Measurements from ENCODE around the gene MS4A10. TPM values are rescaled to one million over a fixed set of nuclear protein-coding genes. Genes with fewer than 3 reads are reported as not detected.

Gene MS4A10
- total RNA-seq, 2 experiments from 2014 or later: not detected

DNA sequence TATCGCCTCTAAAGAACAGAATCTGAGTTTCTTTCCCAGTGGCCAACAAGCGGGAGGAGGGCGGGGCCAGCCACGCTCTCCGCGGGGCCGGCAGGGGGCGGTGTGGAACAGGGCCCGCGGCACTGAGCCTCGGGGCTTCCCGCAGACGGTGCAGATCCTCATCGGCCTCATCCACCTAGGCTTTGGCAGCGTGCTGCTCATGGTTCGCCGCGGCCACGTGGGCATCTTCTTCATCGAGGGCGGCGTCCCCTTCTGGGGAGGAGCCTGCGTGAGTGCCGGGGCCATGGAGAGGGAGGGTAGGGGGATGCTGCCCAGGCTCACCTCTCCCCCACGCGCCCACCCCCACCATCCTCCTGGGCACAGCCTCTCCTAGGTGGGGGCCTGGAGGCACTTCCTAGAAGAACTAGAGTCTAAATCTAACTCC is 17.7 kb upstream of the MS4A10 start:
- intact Hi-C loops (cut with DNase I, micrococcal nuclease): no loop called here
- CTCF ChIA-PET: interaction anchor here (0.5 to 8.6 kb wide), 6 partner anchors 9 to 320 kb away, joined by 3 to 105 read pairs (median 5); no protein-coding TSS in a partner anchor

DNA sequence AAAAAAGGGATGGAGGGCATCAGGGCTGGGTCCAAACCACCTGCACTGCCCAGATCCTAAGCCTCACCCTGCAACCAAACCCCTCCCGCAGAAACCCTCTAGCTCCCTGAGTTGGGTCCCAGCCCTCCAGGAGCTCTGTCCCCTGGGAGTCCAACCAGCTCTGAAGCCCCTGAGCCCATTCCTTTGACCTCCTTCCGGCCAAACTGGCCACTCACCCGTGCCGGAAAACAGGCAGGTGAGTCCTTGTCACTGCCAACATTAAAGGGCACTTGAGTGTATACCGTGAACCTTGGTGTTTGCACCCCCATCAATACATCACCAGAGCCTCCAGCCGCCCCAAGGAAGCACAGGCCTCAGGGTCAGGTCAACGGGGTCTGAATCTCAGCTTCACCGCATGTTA is 16.9 kb upstream of the MS4A10 start:
- H3K4me1 Mint-ChIP-seq: peaks cover 8% of the 10 kb centered on the region
- POLR2A ChIA-PET: no interaction called here
- no peak overlapping the region for H3K4me3 Mint-ChIP-seq
- H3K27ac Mint-ChIP-seq: no peak overlapping the region
- peaks cover 15% of the 10 kb centered on the region for H3K27me3 Mint-ChIP-seq
- DNase-seq: no peak
- no peaks in the 10 kb centered on the region for H3K9me3 Mint-ChIP-seq (ENCODE audit: low read depth)
- CTCF ChIA-PET: interaction anchor here (0.8 to 8.6 kb wide), 4 partner anchors 9 to 63 kb away, joined by 4 to 105 read pairs (median 6); no protein-coding TSS in a partner anchor
- ATAC-seq: no peak
- intact Hi-C loops (cut with DNase I, micrococcal nuclease): no loop called here
- no peaks in the 10 kb centered on the region for H3K36me3 Mint-ChIP-seq (ENCODE audit: low read depth)

More for the DNA sequence above, 17.7 kb upstream of the MS4A10 start:
- no peak overlapping the region for H3K27ac Mint-ChIP-seq
- no peaks in the 10 kb centered on the region for H3K36me3 Mint-ChIP-seq (ENCODE audit: low read depth)
- H3K4me1 Mint-ChIP-seq: peaks cover 8% of the 10 kb centered on the region
- peak; percentile 79 for ATAC-seq
- H3K4me3 Mint-ChIP-seq: no peak overlapping the region
- peak; percentile 64 for DNase-seq
- peaks cover 15% of the 10 kb centered on the region for H3K27me3 Mint-ChIP-seq
- POLR2A ChIA-PET: no interaction called here
- H3K9me3 Mint-ChIP-seq (ENCODE audit: low read depth): no peaks in the 10 kb centered on the region

DNA sequence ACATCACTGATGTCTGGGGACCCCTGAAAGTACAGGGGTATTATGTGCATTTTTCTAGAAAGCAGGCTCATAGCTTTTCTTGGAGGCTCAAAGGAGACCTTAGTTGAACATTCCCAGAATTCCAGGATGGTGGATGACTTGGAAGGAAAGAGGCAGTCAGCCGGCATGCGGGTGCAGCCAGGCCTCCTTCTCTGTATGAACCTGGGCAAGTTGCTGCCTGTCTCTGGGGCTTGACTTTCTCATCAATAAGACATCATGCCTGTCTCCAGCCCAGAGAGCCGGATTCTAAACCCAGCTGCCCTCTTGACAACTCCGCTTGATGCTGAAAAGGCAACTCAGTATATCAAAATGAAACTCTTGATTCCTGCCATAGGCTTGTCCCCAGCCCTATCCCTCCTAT is 15.9 kb upstream of the MS4A10 start:
- Mint-ChIP-seq H3K27me3 (peaks cover 13% of the 10 kb centered on the region), H3K9me3 (ENCODE audit: low read depth) (no peaks in the 10 kb centered on the region), H3K4me1 (peaks cover under 1% of the 10 kb centered on the region), H3K4me3 (no peak overlapping the region), H3K36me3 (ENCODE audit: low read depth) (no peaks in the 10 kb centered on the region), H3K27ac (no peak overlapping the region)
- no peak for ATAC-seq
- intact Hi-C loops (cut with DNase I, micrococcal nuclease): no loop called here
- POLR2A ChIA-PET: no interaction called here
- CTCF ChIA-PET: interaction anchor here (0.6 to 1.6 kb wide), 3 partner anchors 16 to 725 kb away, joined by 3 to 5 read pairs (median 4); no protein-coding TSS in a partner anchor
- no peak for DNase-seq

DNA sequence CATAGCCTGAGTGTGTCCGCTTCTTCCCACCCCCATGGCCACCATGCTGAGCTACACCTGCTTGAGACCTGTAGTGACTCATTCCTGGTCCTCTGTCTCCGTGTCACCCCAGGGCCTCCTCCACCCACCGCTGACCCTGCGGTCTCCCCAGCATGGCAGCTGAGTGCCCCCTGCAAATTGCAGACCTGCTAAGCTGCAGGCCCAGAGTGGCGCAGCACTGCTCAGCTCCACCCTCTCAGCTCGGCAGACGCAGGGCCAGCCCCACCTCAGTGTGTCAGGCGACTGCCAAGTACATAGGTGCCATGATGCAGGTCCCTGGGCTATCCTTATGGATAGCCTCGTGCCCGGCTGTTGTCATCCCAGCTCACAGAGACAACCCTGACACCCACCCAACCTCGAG is 15.3 kb upstream of the MS4A10 start:
- ATAC-seq (no peak), DNase-seq (no peak)
- Mint-ChIP-seq H3K4me3 (no peak overlapping the region), H3K9me3 (ENCODE audit: low read depth) (no peaks in the 10 kb centered on the region), H3K36me3 (ENCODE audit: low read depth) (no peaks in the 10 kb centered on the region), H3K4me1 (peaks cover 2% of the 10 kb centered on the region), H3K27me3 (peaks cover 10% of the 10 kb centered on the region), H3K27ac (no peak overlapping the region)
- intact Hi-C loops (cut with DNase I, micrococcal nuclease): no loop called here
- CTCF ChIA-PET: interaction anchor here (1.4 to 1.6 kb wide), 2 partner anchors 7 to 16 kb away, joined by 3 to 5 read pairs; no protein-coding TSS in a partner anchor
- POLR2A ChIA-PET: no interaction called here

DNA sequence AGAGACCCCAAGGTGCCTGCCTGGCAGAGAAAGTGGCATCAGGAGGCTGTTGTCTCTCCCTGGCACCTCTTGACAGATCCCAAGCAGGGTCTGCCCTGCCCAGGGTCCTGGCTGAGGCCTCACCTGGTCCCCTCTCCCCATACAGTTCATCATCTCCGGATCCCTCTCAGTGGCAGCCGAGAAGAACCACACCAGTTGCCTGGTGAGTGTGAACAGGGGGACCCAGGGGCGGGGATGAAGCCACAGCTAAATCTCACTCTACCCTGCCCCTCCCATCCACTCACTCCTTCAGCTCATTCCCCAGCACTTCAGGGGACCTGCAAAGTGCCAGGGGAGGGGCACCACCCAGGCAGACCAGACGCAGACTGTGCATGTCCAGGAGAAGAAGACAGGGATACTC is 14.0 kb upstream of the MS4A10 start:
- no peaks in the 10 kb centered on the region for H3K36me3 Mint-ChIP-seq (ENCODE audit: low read depth)
- intact Hi-C loops (cut with DNase I, micrococcal nuclease): no loop called here
- H3K4me1 Mint-ChIP-seq: peaks cover 7% of the 10 kb centered on the region
- CTCF ChIA-PET: interaction anchor here (0.8 to 1.4 kb wide), 2 partner anchors 9 to 117 kb away, joined by 3 read pairs; no protein-coding TSS in a partner anchor
- peaks cover 7% of the 10 kb centered on the region for H3K27me3 Mint-ChIP-seq
- no peaks in the 10 kb centered on the region for H3K9me3 Mint-ChIP-seq (ENCODE audit: low read depth)
- no peak overlapping the region for H3K4me3 Mint-ChIP-seq
- H3K27ac Mint-ChIP-seq: no peak overlapping the region
- POLR2A ChIA-PET: no interaction called here
- DNase-seq: no peak
- no peak for ATAC-seq

DNA sequence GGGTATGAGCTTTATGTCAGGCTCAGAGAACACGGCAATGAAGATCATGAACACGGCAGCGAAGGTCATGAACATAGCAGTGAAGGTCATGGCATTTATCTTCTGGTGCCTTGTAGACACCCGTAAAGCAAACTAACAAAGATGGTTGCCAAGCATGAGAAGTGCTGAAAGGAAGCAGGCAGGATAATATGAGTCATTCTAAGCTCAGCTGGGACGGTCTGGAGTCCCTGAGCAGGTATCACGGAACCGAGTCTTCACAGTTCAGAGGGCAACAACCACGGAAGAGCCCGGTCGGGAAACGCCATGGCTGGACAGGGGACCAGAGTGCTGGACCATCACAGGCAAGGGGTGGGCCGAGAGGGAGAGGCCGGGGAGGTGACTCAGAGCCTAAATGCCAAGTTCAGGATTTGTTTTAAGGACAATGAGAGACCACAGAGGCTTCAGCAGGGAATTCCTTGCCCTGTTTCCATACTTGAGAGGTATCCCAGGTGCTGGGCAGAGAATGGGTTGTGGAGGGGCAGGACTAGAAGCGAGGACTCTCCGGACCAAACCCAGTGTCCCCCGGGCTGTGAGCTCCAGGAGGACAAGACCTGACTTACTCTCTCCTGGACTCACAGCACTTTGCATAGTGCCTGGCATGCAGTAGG is 13.1 kb upstream of the MS4A10 start:
- no peak for ATAC-seq
- H3K27ac Mint-ChIP-seq: no peak overlapping the region
- no peaks in the 10 kb centered on the region for H3K9me3 Mint-ChIP-seq (ENCODE audit: low read depth)
- H3K36me3 Mint-ChIP-seq (ENCODE audit: low read depth): no peaks in the 10 kb centered on the region
- intact Hi-C loops (cut with DNase I, micrococcal nuclease): no loop called here
- peaks cover 7% of the 10 kb centered on the region for H3K4me1 Mint-ChIP-seq
- POLR2A ChIA-PET: no interaction called here
- CTCF ChIA-PET: interaction anchor here (0.8 to 1.5 kb wide), 2 partner anchors 10 to 116 kb away, joined by 3 read pairs; no protein-coding TSS in a partner anchor
- no peak overlapping the region for H3K4me3 Mint-ChIP-seq
- no peak for DNase-seq
- H3K27me3 Mint-ChIP-seq: peaks cover 2% of the 10 kb centered on the region

DNA sequence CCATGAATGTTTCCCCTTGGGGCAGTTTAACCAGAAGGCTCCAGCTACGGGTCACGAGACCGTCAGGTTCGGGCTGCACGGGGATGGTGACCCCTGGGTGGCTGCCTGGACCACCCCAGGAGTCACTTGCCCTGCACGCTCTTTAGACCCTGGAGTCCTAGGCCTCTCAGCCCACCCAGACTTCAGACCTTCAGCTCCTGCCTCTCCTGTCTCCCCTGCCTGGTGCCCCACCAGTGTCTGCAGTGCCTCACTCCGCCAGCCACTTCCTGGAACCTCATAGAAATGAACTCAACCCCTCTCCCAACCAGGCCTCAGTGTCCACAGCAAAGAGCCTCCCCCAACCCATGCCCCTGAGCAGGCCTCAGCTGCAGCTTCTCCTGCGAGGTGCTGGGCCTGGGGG is 12.5 kb upstream of the MS4A10 start:
- no peaks in the 10 kb centered on the region for H3K36me3 Mint-ChIP-seq (ENCODE audit: low read depth)
- intact Hi-C loops (cut with DNase I, micrococcal nuclease): no loop called here
- H3K27ac Mint-ChIP-seq: no peak overlapping the region
- H3K27me3 Mint-ChIP-seq: no peaks in the 10 kb centered on the region
- CTCF ChIA-PET: interaction anchor here (0.5 to 1.5 kb wide), 2 partner anchors 11 to 48 kb away, joined by 3 to 5 read pairs; no protein-coding TSS in a partner anchor
- H3K4me1 Mint-ChIP-seq: peaks cover 7% of the 10 kb centered on the region
- DNase-seq (no peak), ATAC-seq (no peak)
- H3K4me3 Mint-ChIP-seq: no peak overlapping the region
- POLR2A ChIA-PET: no interaction called here
- no peaks in the 10 kb centered on the region for H3K9me3 Mint-ChIP-seq (ENCODE audit: low read depth)

DNA sequence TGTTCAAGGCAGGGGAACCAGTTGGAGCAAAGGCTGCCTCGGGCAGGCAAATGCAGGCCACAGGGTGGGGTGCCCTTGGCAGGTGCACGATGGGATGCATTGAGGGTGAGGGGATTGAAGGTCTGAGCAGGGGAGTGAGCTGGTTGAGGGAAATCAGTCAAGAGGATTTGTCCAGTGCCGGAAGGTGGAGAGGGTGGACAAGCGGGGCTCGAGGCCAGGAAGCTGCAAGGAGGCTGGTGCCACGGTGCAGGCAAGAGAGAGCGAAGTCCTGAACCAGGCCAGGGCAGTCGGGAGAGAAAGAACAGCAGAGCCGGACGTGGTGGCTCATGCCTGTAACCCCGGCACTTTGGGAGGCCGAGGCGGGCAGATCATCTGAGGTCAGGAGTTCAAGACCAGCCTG is 10.4 kb upstream of the MS4A10 start:
- peaks cover 7% of the 10 kb centered on the region for H3K4me1 Mint-ChIP-seq
- H3K36me3 Mint-ChIP-seq (ENCODE audit: low read depth): no peaks in the 10 kb centered on the region
- no peak overlapping the region for H3K27ac Mint-ChIP-seq
- no peaks in the 10 kb centered on the region for H3K9me3 Mint-ChIP-seq (ENCODE audit: low read depth)
- H3K4me3 Mint-ChIP-seq: no peak overlapping the region
- intact Hi-C loops (cut with DNase I, micrococcal nuclease): loop anchor here (1.0 to 5.0 kb wide), 7 partner anchors 57 to 610 kb away; no protein-coding TSS in a partner anchor
- ATAC-seq (no peak), DNase-seq (no peak)
- CTCF ChIA-PET: interaction anchor here (0.6 to 7.9 kb wide), 14 partner anchors 11 to 678 kb away, joined by 3 to 105 read pairs (median 4); no protein-coding TSS in a partner anchor
- H3K27me3 Mint-ChIP-seq: no peaks in the 10 kb centered on the region
- POLR2A ChIA-PET: no interaction called here

DNA sequence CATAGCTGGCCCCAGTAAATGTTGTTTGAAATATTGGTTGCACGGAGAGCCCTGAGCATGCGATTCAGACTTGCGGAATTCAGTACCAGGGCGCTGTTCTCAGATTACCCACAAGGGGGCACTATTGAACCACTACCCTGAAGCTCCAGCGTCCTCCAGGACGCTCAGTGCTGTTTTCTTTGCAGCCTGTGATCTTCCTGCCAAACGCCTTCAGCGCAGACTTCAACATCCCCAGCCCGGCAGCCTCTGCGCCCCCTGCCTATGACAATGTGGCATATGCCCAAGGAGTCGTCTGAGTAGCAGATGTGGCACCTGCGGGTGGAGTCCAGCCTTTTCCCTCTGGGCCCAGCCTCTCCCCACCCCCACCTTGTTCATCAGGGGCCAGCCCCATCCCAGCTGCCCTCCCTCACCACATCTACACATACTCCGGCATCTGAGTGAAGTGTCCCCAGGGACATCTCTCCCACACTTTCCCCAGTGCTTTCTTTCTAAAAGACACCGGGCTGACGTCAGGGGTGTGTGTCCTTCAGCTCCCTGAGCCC is 9.6 kb upstream of the MS4A10 start:
- intact Hi-C loops (cut with DNase I, micrococcal nuclease): loop anchor here (1.0 to 5.0 kb wide), 7 partner anchors 56 to 609 kb away; no protein-coding TSS in a partner anchor
- CTCF ChIA-PET: interaction anchor here (0.6 to 7.9 kb wide), 20 partner anchors 11 to 677 kb away, joined by 3 to 105 read pairs (median 4); no protein-coding TSS in a partner anchor
- Mint-ChIP-seq H3K27ac (no peak overlapping the region), H3K36me3 (ENCODE audit: low read depth) (no peaks in the 10 kb centered on the region), H3K9me3 (ENCODE audit: low read depth) (no peaks in the 10 kb centered on the region), H3K4me3 (no peak overlapping the region), H3K4me1 (peaks cover 7% of the 10 kb centered on the region), H3K27me3 (no peaks in the 10 kb centered on the region)
- DNase-seq: peak; percentile 91
- POLR2A ChIA-PET: interaction anchor here (0.5 kb wide), 1 partner anchor 589 kb away, joined by 5 read pairs; no protein-coding TSS in a partner anchor
- ATAC-seq: peak; percentile 98

DNA sequence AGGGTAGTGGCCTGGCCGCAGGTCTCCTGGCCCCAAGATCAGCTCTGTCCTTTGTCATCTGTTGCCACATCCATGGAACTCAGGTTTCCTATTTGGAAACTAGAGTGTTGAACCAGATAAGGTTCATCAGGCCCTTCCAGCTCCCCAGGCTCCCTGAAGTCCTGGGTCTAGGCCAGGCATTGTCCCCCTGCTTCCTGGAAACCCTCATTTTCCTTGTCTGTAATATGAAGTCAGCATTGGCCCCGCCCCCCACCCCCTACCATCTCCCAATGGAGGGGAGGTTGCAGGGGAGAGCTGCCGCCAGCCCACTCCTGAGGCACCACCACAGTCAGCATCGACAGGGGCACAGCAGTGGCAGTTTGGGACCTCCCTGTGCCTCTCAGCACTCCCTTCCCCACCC is 9.0 kb upstream of the MS4A10 start:
- Mint-ChIP-seq H3K4me3 (no peak overlapping the region), H3K27me3 (no peaks in the 10 kb centered on the region), H3K9me3 (ENCODE audit: low read depth) (no peaks in the 10 kb centered on the region), H3K27ac (no peak overlapping the region), H3K4me1 (peaks cover 7% of the 10 kb centered on the region), H3K36me3 (ENCODE audit: low read depth) (no peaks in the 10 kb centered on the region)
- DNase-seq (no peak), ATAC-seq (no peak)
- ChIA-PET POLR2A (no interaction called here), CTCF (interaction anchor here (0.9 to 7.9 kb wide), 12 partner anchors 12 to 560 kb away, joined by 3 to 105 read pairs (median 6); no protein-coding TSS in a partner anchor)
- intact Hi-C loops (cut with DNase I, micrococcal nuclease): loop anchor here (5.0 kb wide), 3 partner anchors 56 to 411 kb away; no protein-coding TSS in a partner anchor

DNA sequence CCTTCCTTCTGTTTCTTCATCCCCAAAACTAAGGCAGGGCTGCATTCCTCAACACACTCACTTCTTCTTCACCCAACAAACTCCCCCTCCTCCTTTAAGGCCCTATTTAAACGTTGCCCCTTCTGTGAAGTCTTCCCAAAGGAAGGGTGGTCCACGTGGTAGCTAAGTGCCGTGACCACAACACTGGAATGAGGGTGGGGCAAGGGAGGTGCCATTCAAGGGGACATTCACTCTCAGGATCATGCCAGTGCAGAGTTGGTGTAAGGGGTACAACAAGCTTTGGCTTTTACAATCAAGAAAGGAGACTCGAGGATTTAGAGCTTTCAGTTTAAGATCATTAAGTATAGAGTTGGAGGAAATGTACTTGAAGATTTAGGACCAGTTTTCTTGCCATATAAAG is 8.0 kb upstream of the MS4A10 start:
- Mint-ChIP-seq H3K27ac (no peak overlapping the region), H3K36me3 (ENCODE audit: low read depth) (no peaks in the 10 kb centered on the region), H3K9me3 (ENCODE audit: low read depth) (no peaks in the 10 kb centered on the region), H3K4me3 (no peak overlapping the region), H3K4me1 (peaks cover 7% of the 10 kb centered on the region), H3K27me3 (no peaks in the 10 kb centered on the region)
- ChIA-PET CTCF (interaction anchor here (0.6 to 7.9 kb wide), 6 partner anchors 13 to 559 kb away, joined by 3 to 105 read pairs (median 7); no protein-coding TSS in a partner anchor), POLR2A (no interaction called here)
- no peak for DNase-seq
- intact Hi-C loops (cut with DNase I, micrococcal nuclease): loop anchor here (5.0 kb wide), 3 partner anchors 55 to 410 kb away; no protein-coding TSS in a partner anchor
- no peak for ATAC-seq

Measured in activated CD4-positive, alpha-beta T cell treated with anti-CD3 and anti-CD28 coated beads for 36 hours (primary cell).